Measurements from ENCODE around the gene SCYGR3. TPM values are rescaled to one million over a fixed set of nuclear protein-coding genes. Genes with fewer than 3 reads are reported as not detected.

SCYGR3 gene
- total RNA-seq, 6 donors from 2014 or later: not detected

GRCh38 chr2:227578642-227579041, 36.0 kb downstream of the SCYGR3 start:
- Histone ChIP-seq H3K4me3 (no peak overlapping the region), H3K27ac (no peak overlapping the region), H3K9me3 (peaks cover 0 to 14% (median 3%) of the 10 kb centered on the region in 4 donors), H3K4me1 (no peaks in the 10 kb centered on the region), H3K27me3 (no peaks in the 10 kb centered on the region), H3K36me3 (no peaks in the 10 kb centered on the region)
- WGBS, 2 donors: 93 to 96% methylated on average over 2 of the region's 2 CpGs
- ATAC-seq (ENCODE audit: low FRiP score in 2 of 2) (no peak), DNase-seq (no peak)
- TF ChIP-seq POLR2A (IDR thresholded peaks at IDR 0.05): no peak
- no peak for TF ChIP-seq CTCF (IDR thresholded peaks at IDR 0.05)
- no peak for TF ChIP-seq POLR2AphosphoS5 (IDR thresholded peaks at IDR 0.05)
- TF ChIP-seq EP300 (IDR thresholded peaks at IDR 0.05): no peak

- no peaks in the 10 kb centered on the region for H3K4me1 ChIP-seq
- no peak overlapping the region for H3K4me3 ChIP-seq
- no peak for TF ChIP-seq EP300 (IDR thresholded peaks at IDR 0.05)
- H3K9me3 ChIP-seq: peaks cover 0 to 5% (median 2%) of the 10 kb centered on the region in 4 donors
- DNase-seq (no peak), ATAC-seq (ENCODE audit: low FRiP score in 2 of 2) (no peak)
- 50 to 55% methylated on average over 2 of the region's 2 CpGs for WGBS, 2 donors
- H3K27ac ChIP-seq: no peak overlapping the region
- no peaks in the 10 kb centered on the region for H3K36me3 ChIP-seq
- no peaks in the 10 kb centered on the region for H3K27me3 ChIP-seq
These were observed 37.1 kb downstream of the SCYGR3 start for GRCh38 chr2:227577555-227577954.

DNA sequence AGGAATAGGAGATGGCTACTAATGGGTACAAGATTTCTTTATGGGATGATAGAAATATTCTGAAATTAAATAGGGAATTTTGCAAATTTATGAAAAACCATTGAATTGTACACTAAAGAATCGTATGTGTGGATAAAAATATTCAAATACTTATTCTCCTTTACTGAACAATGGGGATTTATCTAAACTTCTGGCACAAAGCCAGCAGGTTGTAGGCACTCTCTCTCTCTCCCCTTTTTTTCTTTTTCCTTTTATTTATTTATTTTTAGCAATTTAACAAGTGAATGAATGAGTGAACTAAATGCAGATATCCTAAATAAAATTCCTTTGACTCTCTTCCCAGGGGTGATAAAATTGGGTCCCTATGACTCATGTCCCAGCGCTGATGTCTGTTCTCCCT, 37.8 kb downstream of the SCYGR3 start:
- H3K27ac ChIP-seq: no peak overlapping the region
- WGBS, 2 donors: 75% methylated on average over 2 of the region's 2 CpGs
- DNase-seq: no peak
- no peaks in the 10 kb centered on the region for H3K36me3 ChIP-seq
- H3K9me3 ChIP-seq: no peaks in the 10 kb centered on the region
- no peaks in the 10 kb centered on the region for H3K4me1 ChIP-seq
- H3K4me3 ChIP-seq: no peak overlapping the region
- TF ChIP-seq POLR2AphosphoS5 (IDR thresholded peaks at IDR 0.05) (no peak), POLR2A (IDR thresholded peaks at IDR 0.05) (no peak), EP300 (IDR thresholded peaks at IDR 0.05) (no peak), CTCF (IDR thresholded peaks at IDR 0.05) (no peak)
- ATAC-seq (ENCODE audit: low FRiP score in 2 of 2): no peak
- no peaks in the 10 kb centered on the region for H3K27me3 ChIP-seq

GRCh38 chr2:227576110-227576509, 38.5 kb downstream of the SCYGR3 start:
- Histone ChIP-seq H3K36me3 (no peaks in the 10 kb centered on the region), H3K4me1 (no peaks in the 10 kb centered on the region), H3K27ac (no peak overlapping the region), H3K27me3 (no peaks in the 10 kb centered on the region), H3K9me3 (no peaks in the 10 kb centered on the region), H3K4me3 (no peak overlapping the region)
- DNase-seq: no peak
- TF ChIP-seq POLR2AphosphoS5 (IDR thresholded peaks at IDR 0.05) (no peak), POLR2A (IDR thresholded peaks at IDR 0.05) (no peak), CTCF (IDR thresholded peaks at IDR 0.05) (no peak), EP300 (IDR thresholded peaks at IDR 0.05) (no peak)
- no peak for ATAC-seq (ENCODE audit: low FRiP score in 2 of 2)

- H3K4me3 ChIP-seq: no peak overlapping the region
- 26 to 45% methylated on average over 1 of the region's 1 CpG for WGBS, 2 donors
- no peaks in the 10 kb centered on the region for H3K9me3 ChIP-seq
- H3K27ac ChIP-seq: no peak overlapping the region
- H3K27me3 ChIP-seq: no peaks in the 10 kb centered on the region
- TF ChIP-seq POLR2A (IDR thresholded peaks at IDR 0.05) (no peak), POLR2AphosphoS5 (IDR thresholded peaks at IDR 0.05) (no peak), CTCF (IDR thresholded peaks at IDR 0.05) (no peak), EP300 (IDR thresholded peaks at IDR 0.05) (no peak)
- DNase-seq (no peak), ATAC-seq (ENCODE audit: low FRiP score in 2 of 2) (no peak)
- H3K4me1 ChIP-seq: no peaks in the 10 kb centered on the region
- peaks cover 0 to 3% (median 0%) of the 10 kb centered on the region in 4 donors for H3K36me3 ChIP-seq
These were observed 44.0 kb downstream of the SCYGR3 start for GRCh38 chr2:227570615-227571014.

Data from upper lobe of left lung (tissue), 6 donors.